Measurements from ENCODE around the gene HNRNPAB.
"Not testable (repeated sequence)": the region's sequence is repeated elsewhere in the genome, so short reads cannot be mapped to it uniquely, and the experiment has no call there.

HNRNPAB gene

GRCh38 chr5:178212241-178213002 is 8.1 kb downstream of the HNRNPAB start:
- no peak for DNase-seq (ENCODE audit: low read depth)

- no peak for DNase-seq (ENCODE audit: low read depth)
These were observed 8.7 kb downstream of the HNRNPAB start for GRCh38 chr5:178213003-178213461.

- DNase-seq (ENCODE audit: low read depth), result no peak
These were observed 9.4 kb downstream of the HNRNPAB start for GRCh38 chr5:178213748-178214151.

GRCh38 chr5:178214160-178214803 is 9.9 kb downstream of the HNRNPAB start:
- DNase-seq (ENCODE audit: low read depth), result no peak

GRCh38 chr5:178215280-178216002 is 11.1 kb downstream of the HNRNPAB start:
- no peak for DNase-seq (ENCODE audit: low read depth)

GRCh38 chr5:178216088-178216534 is 11.8 kb downstream of the HNRNPAB start:
- DNase-seq (ENCODE audit: low read depth), result no peak

GRCh38 chr5:178216779-178217178 is 12.4 kb downstream of the HNRNPAB start:
- no peak for DNase-seq (ENCODE audit: low read depth)

- no peak for DNase-seq (ENCODE audit: low read depth)
These were observed 14.0 kb downstream of the HNRNPAB start for GRCh38 chr5:178218237-178218776.

GRCh38 chr5:178218827-178219226 is 14.5 kb downstream of the HNRNPAB start:
- no peak for DNase-seq (ENCODE audit: low read depth)

- no peak for DNase-seq (ENCODE audit: low read depth)
These were observed 16.9 kb downstream of the HNRNPAB start for GRCh38 chr5:178221282-178221681.

- DNase-seq (ENCODE audit: low read depth), result no peak
These were observed 17.5 kb downstream of the HNRNPAB start for GRCh38 chr5:178221853-178222252.

GRCh38 chr5:178222292-178222691 is 18.0 kb downstream of the HNRNPAB start:
- DNase-seq (ENCODE audit: low read depth), result no peak

- DNase-seq (ENCODE audit: low read depth), result no peak
These were observed 19.0 kb downstream of the HNRNPAB start for GRCh38 chr5:178223196-178223773.

- DNase-seq (ENCODE audit: low read depth), result no peak
These were observed 19.5 kb downstream of the HNRNPAB start for GRCh38 chr5:178223828-178224335.

- DNase-seq (ENCODE audit: low read depth), result no peak
These were observed 20.1 kb downstream of the HNRNPAB start for GRCh38 chr5:178224403-178224802.

GRCh38 chr5:178225174-178225573 is 20.8 kb downstream of the HNRNPAB start:
- DNase-seq (ENCODE audit: low read depth), result no peak

- DNase-seq (ENCODE audit: low read depth), result no peak
These were observed 22.9 kb downstream of the HNRNPAB start for GRCh38 chr5:178227138-178227659.

- no peak for DNase-seq (ENCODE audit: low read depth)
These were observed 23.6 kb downstream of the HNRNPAB start for GRCh38 chr5:178227929-178228328.

GRCh38 chr5:178228609-178229008 is 24.3 kb downstream of the HNRNPAB start:
- DNase-seq (ENCODE audit: low read depth), result no peak

GRCh38 chr5:178229111-178229510 is 24.8 kb downstream of the HNRNPAB start:
- DNase-seq (ENCODE audit: low read depth), result not testable (repeated sequence)

GRCh38 chr5:178229861-178230260 is 25.5 kb downstream of the HNRNPAB start:
- DNase-seq (ENCODE audit: low read depth), result no peak
